IMR-90 (cell line): ENCODE results near the gene GSDMA. TPM values are rescaled to one million over a fixed set of nuclear protein-coding genes. Genes with fewer than 3 reads are reported as not detected.

Source experiments
- ATAC-seq: fragments of 200-7000 bp; cut with Tn5 transposase; 2 replicates; pipeline ENCODE4 v1.9.1; 2020; ENCODE audit warnings: low read depth, mild to moderate bottlenecking, moderate library complexity
- BruUV-seq: library from RNA; stranded (reverse); fragments of 400-500 nt; replicated peaks from 2 replicates; lab custom pipeline; 2021; lab: Mats Ljungman, UMichigan
- CTCF ChIA-PET: fragments of 300-600 bp; formaldehyde crosslinking; extraction: SDS; loops from one replicate; lab custom pipeline; 2021; ENCODE audit warnings: antibody characterized with exemption; lab: Yijun Ruan, JAX
- POLR2A ChIA-PET: fragments of 300-600 bp; sonication (Branson Sonifier 250); formaldehyde crosslinking; loops from one replicate; lab custom pipeline; 2022; ENCODE audit warnings: antibody characterized with exemption; ENCODE audit not compliant: unreplicated experiment; lab: Charles Lee
- DNase-seq: peaks from one replicate; pipeline ENCODE4 v3.0.0; 2013
- H2AFZ ChIP-seq: replicated peaks from 2 replicates; pipeline ENCODE3; 2013; ENCODE audit warnings: low read length, mild to moderate bottlenecking; ENCODE audit not compliant: poor library complexity
- H2AK5ac ChIP-seq: 2 replicates; pipeline ENCODE4 v1.6.1; 2013; ENCODE audit warnings: low read depth, low read length, inconsistent platforms
- H2AK9ac ChIP-seq: replicated peaks from 2 replicates; pipeline ENCODE3; 2013; ENCODE audit warnings: mild to moderate bottlenecking, low read depth, low read length, moderate library complexity; ENCODE audit not compliant: poor library complexity
- H2BK120ac ChIP-seq: 2 replicates; pipeline ENCODE4 v1.6.1; 2013; ENCODE audit warnings: low read depth, low read length, inconsistent platforms
- H2BK15ac ChIP-seq: 3 replicates; pipeline ENCODE4 v1.6.1; 2013; ENCODE audit warnings: low read depth, low read length, inconsistent platforms
- H2BK20ac ChIP-seq: 2 replicates; pipeline ENCODE4 v1.6.1; 2013; ENCODE audit warnings: low read depth, mild to moderate bottlenecking, inconsistent platforms, low read length, moderate library complexity
- H2BK5ac ChIP-seq: 2 replicates; pipeline ENCODE4 v1.6.1; 2013; ENCODE audit warnings: mild to moderate bottlenecking, low read depth, low read length, inconsistent platforms; ENCODE audit not compliant: poor library complexity, severe bottlenecking
- H3K14ac ChIP-seq: replicated peaks from 2 replicates; pipeline ENCODE4 v1.6.1; 2013; ENCODE audit warnings: low read depth, low read length, inconsistent platforms
- H3K18ac ChIP-seq: 2 replicates; pipeline ENCODE4 v1.6.1; 2013; ENCODE audit warnings: low read depth, low read length, control low read depth
- H3K23ac ChIP-seq: 2 replicates; pipeline ENCODE4 v1.6.1; 2013; ENCODE audit warnings: low read depth, low read length, inconsistent platforms
- H3K27ac ChIP-seq: 2 replicates; pipeline ENCODE4 v1.5.1; 2013; ENCODE audit warnings: mild to moderate bottlenecking, control low read depth, low read length; ENCODE audit not compliant: insufficient read depth
- H3K27me3 ChIP-seq: 2 replicates; pipeline ENCODE4 v1.6.1; 2013; ENCODE audit warnings: low read length; ENCODE audit not compliant: control insufficient read depth, insufficient read depth
- H3K36me3 ChIP-seq: 2 replicates; pipeline ENCODE4 v1.6.1; 2013; ENCODE audit warnings: low read length, mixed read lengths; ENCODE audit not compliant: control insufficient read depth, insufficient read depth
- H3K4ac ChIP-seq: 2 replicates; pipeline ENCODE4 v1.6.1; 2013; ENCODE audit warnings: low read depth, low read length, inconsistent platforms
- H3K4me1 ChIP-seq: 2 replicates; pipeline ENCODE4 v1.6.1; 2013; ENCODE audit warnings: low read length, mixed read lengths; ENCODE audit not compliant: control insufficient read depth, insufficient read depth
- H3K4me2 ChIP-seq: 2 replicates; pipeline ENCODE4 v1.6.1; 2013; ENCODE audit warnings: low read depth, mild to moderate bottlenecking, control low read depth, low read length, moderate library complexity
- H3K4me3 ChIP-seq: 2 replicates; pipeline ENCODE4 v1.5.1; 2013; ENCODE audit warnings: low read depth, mild to moderate bottlenecking, control low read depth, low read length, moderate library complexity; ENCODE audit not compliant: insufficient read depth
- H3K56ac ChIP-seq: 2 replicates; pipeline ENCODE4 v1.6.1; 2013; ENCODE audit warnings: low read length, inconsistent platforms; ENCODE audit not compliant: insufficient read depth; ENCODE audit errors: extremely low read depth
- H3K79me1 ChIP-seq, 2 experiments: 2 replicates each; pipeline ENCODE4 v1.6.1; 2013; ENCODE audit warnings: low read length in 2 of 2, inconsistent platforms in 1 of 2, low read depth in 1 of 2
- H3K9ac ChIP-seq: 2 replicates; pipeline ENCODE4 v1.6.1; 2013; ENCODE audit warnings: low read depth, low read length, control low read depth
- H3K9me1 ChIP-seq: 2 replicates; pipeline ENCODE4 v1.6.1; 2013; ENCODE audit warnings: low read length, inconsistent platforms; ENCODE audit not compliant: insufficient read depth
- H3K9me3 ChIP-seq: 2 replicates; pipeline ENCODE4 v1.6.1; 2013; ENCODE audit warnings: low read length; ENCODE audit not compliant: control insufficient read depth, insufficient read depth
- H4K20me1 ChIP-seq: 2 replicates; pipeline ENCODE4 v1.6.1; 2013; ENCODE audit warnings: low read length, inconsistent platforms; ENCODE audit not compliant: insufficient read depth
- H4K5ac ChIP-seq: 2 replicates; pipeline ENCODE4 v1.6.1; 2013; ENCODE audit warnings: mild to moderate bottlenecking, low read depth, low read length, control low read depth
- H4K8ac ChIP-seq, 2 experiments: 2 replicates each; pipeline ENCODE4 v1.6.1; 2013; ENCODE audit warnings: low read depth in 2 of 2, low read length in 2 of 2, control low read depth in 1 of 2, inconsistent platforms in 1 of 2
- H4K91ac ChIP-seq: 2 replicates; pipeline ENCODE4 v1.6.1; 2013; ENCODE audit warnings: low read depth, low read length, inconsistent platforms; ENCODE audit not compliant: insufficient read depth
- CEBPB ChIP-seq: IDR thresholded peaks from 2 replicates; pipeline ENCODE4 v1.6.1; 2012; ENCODE audit warnings: low read depth, low read length, improper control_type of control experiment
- CHD1 ChIP-seq: IDR thresholded peaks from 2 replicates; pipeline ENCODE4 v1.6.1; 2012; ENCODE audit warnings: low read depth, low read length, improper control_type of control experiment
- CTCF ChIP-seq: conservative IDR thresholded peaks from 2 replicates; pipeline ENCODE4 v1.5.1; 2012; ENCODE audit warnings: mild to moderate bottlenecking, low read depth, low read length, improper control_type of control experiment
- ELK1 ChIP-seq: fragments of 150-350 bp; IDR thresholded peaks from 2 replicates; pipeline ENCODE4 v1.6.1; 2016; ENCODE audit warnings: low read depth, mild to moderate bottlenecking, low read length, moderate library complexity, borderline replicate concordance
- MAFK ChIP-seq: IDR thresholded peaks from 2 replicates; pipeline ENCODE4 v1.6.1; 2012; ENCODE audit warnings: low read depth, low read length, improper control_type of control experiment
- MAZ ChIP-seq: IDR thresholded peaks from 2 replicates; pipeline ENCODE4 v1.6.1; 2012; ENCODE audit warnings: low read depth, mild to moderate bottlenecking, low read length, improper control_type of control experiment, moderate library complexity, borderline replicate concordance
- MXI1 ChIP-seq: IDR thresholded peaks from 2 replicates; pipeline ENCODE4 v1.6.1; 2012; ENCODE audit warnings: low read depth, mild to moderate bottlenecking, low read length, moderate library complexity, borderline replicate concordance
- POLR2A ChIP-seq: IDR thresholded peaks from 2 replicates; pipeline ENCODE4 v1.6.1; 2012; ENCODE audit warnings: mild to moderate bottlenecking, low read depth, low read length
- RAD21 ChIP-seq: IDR thresholded peaks from 2 replicates; pipeline ENCODE4 v1.6.1; 2012; ENCODE audit warnings: low read length, improper control_type of control experiment
- RCOR1 ChIP-seq: IDR thresholded peaks from 2 replicates; pipeline ENCODE4 v1.6.1; 2012; ENCODE audit warnings: mild to moderate bottlenecking, low read length, improper control_type of control experiment; ENCODE audit not compliant: insufficient replicate concordance
- RFX5 ChIP-seq: IDR thresholded peaks from 2 replicates; pipeline ENCODE4 v1.8.0; 2012; ENCODE audit warnings: low read depth, mild to moderate bottlenecking, low read length, moderate library complexity
- SMC3 ChIP-seq: fragments of 150-350 bp; IDR thresholded peaks from 2 replicates; pipeline ENCODE4 v1.6.1; 2016; ENCODE audit warnings: low read depth, mild to moderate bottlenecking, antibody characterized with exemption, low read length, moderate library complexity
- WGBS, 2 experiments: methylation state at CpG; one replicate each; pipeline versions ENCODE4 v1.1.5 to v1.1.7; 2013; ENCODE audit warnings: missing lambda C conversion rate in 2 of 2; ENCODE audit not compliant: insufficient read length in 1 of 2; ENCODE audit errors: extremely low coverage in 2 of 2; 5-methylcytosine and 5-hydroxymethylcytosine counted together
- dilution Hi-C: fragments of 300-500 bp; cut with HindIII; formaldehyde crosslinking; loops from one replicate; pipeline ENCODE4 v1.14.3; 2018; ENCODE audit warnings: low sequenced_read_pairs; ENCODE audit not compliant: unreplicated experiment
- in situ Hi-C: fragments of 300-500 bp; cut with MboI; formaldehyde crosslinking; loops from 3 replicates; pipeline ENCODE4 v1.14.3; 2019; ENCODE audit warnings: low sequenced_read_pairs, inconsistent platforms, mixed read lengths
- intact Hi-C: fragments of 100-400 bp; cut with micrococcal nuclease; formaldehyde crosslinking; loops from 2 replicates; pipeline ENCODE4 v1.10.0; 2022
- polyA plus RNA-seq, 3 experiments: library from polyadenylated mRNA; depleted of rRNA; stranded (reverse); fragments of >200 nt; gene quantifications; 2 replicates each; pipeline ENCODE4 v1.2.3, GENCODE V29; 2012; ENCODE audit warnings: low replicate concordance in 1 of 3
- total RNA-seq: library from RNA; depleted of rRNA; stranded (reverse); fragments of >200 nt; gene quantifications from 2 replicates; pipeline ENCODE4 v1.2.3, GENCODE V29; 2012
- TF ChIP-seq, protein P1 (sequence below): fragments of 150-350 bp; IDR thresholded peaks from 2 replicates; pipeline ENCODE4 v1.6.1; 2017; ENCODE audit warnings: mild to moderate bottlenecking, antibody characterized with exemption, low read length, low read depth

GSDMA gene
- total and polyA plus RNA-seq, 2 of the 4 experiments (the other 2 are of a cell fraction), result not detected

GRCh38 chr17:40015998-40016985, 53.5 kb downstream of the GSDMA start:
- BruUV-seq, result no TSS peak
- Histone ChIP-seq H3K36me3 (peaks cover 9% of the 10 kb centered on the region; the same call in 1 of the 2 replicates), H3K14ac (no peak overlapping the region), H3K27ac (no peak overlapping the region), H2AK5ac (peak overlapping the region; percentile 92), H4K20me1 (no peaks in the 10 kb centered on the region), H2BK5ac (no peak overlapping the region), H3K9me1 (no peaks in the 10 kb centered on the region; the same call in 1 of the 2 replicates), H3K4me3 (no peak overlapping the region), H3K4me2 (no peak overlapping the region), H3K4me1 (peaks cover 22% of the 10 kb centered on the region), H2AK9ac (no peak overlapping the region), H3K79me1 (0 out of 4 replicates have a peak, but pooled peaks cover 0 to 6% of the 10 kb centered on the region in 2 experiments), H2BK20ac (no peak overlapping the region), H3K9ac (no peak overlapping the region), H3K18ac (no peak overlapping the region), H2BK120ac (no peak overlapping the region), H3K4ac (0 out of 2 replicates have a peak overlapping the region, but pooled peaks have one; percentile 1), H2BK15ac (no peak overlapping the region), H4K91ac (no peak overlapping the region; the same call in 1 of the 2 replicates), H3K27me3 (no peaks in the 10 kb centered on the region), H4K5ac (no peak overlapping the region), H4K8ac (no peak overlapping the region), H3K56ac (no peak overlapping the region), H3K9me3 (no peaks in the 10 kb centered on the region), H2AFZ (no peak overlapping the region), H3K23ac (no peak overlapping the region)
- intact Hi-C loops (no loop called here), in situ Hi-C loops (no loop called here), dilution Hi-C loops (no loop called here)
- 66% methylated on average over 4 of the region's 26 CpGs; no CpG with 5 or more reads in 1 of the 2 experiments for WGBS, 2 experiments
- CTCF ChIA-PET, result interaction anchor here (1.2 to 1.9 kb wide), 2 partner anchors 11 to 70 kb away, joined by 3 to 7 read pairs; no protein-coding TSS in a partner anchor
- DNase-seq (no peak), ATAC-seq (no peak)
- POLR2A ChIA-PET, result no interaction called here
- TF ChIP-seq CTCF, result no peak
- no peak for TF ChIP-seq CEBPB
- TF ChIP-seq POLR2A, result no peak
- TF ChIP-seq ELK1, result no peak
- no peak for TF ChIP-seq MXI1
- TF ChIP-seq, protein P1, sequence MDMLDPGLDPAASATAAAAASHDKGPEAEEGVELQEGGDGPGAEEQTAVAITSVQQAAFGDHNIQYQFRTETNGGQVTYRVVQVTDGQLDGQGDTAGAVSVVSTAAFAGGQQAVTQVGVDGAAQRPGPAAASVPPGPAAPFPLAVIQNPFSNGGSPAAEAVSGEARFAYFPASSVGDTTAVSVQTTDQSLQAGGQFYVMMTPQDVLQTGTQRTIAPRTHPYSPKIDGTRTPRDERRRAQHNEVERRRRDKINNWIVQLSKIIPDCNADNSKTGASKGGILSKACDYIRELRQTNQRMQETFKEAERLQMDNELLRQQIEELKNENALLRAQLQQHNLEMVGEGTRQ, result no peak
- no peak for TF ChIP-seq SMC3
- no peak for TF ChIP-seq MAFK
- TF ChIP-seq MAZ, result no peak
- TF ChIP-seq RFX5, result no peak
- no peak for TF ChIP-seq RAD21
- no peak for TF ChIP-seq CHD1
- TF ChIP-seq RCOR1, result no peak
